ENCODE results near the gene COL18A1.
A peak's percentile ranks its signal among the peaks of the same experiment; 100 is the strongest.
"Not testable (repeated sequence)": the region's sequence is repeated elsewhere in the genome, so short reads cannot be mapped to it uniquely, and the experiment has no call there.

COL18A1 gene

GRCh38 chr21:45364468-45365185, 40.3 kb upstream of the COL18A1 start:
- TF ChIP-seq, protein P1, sequence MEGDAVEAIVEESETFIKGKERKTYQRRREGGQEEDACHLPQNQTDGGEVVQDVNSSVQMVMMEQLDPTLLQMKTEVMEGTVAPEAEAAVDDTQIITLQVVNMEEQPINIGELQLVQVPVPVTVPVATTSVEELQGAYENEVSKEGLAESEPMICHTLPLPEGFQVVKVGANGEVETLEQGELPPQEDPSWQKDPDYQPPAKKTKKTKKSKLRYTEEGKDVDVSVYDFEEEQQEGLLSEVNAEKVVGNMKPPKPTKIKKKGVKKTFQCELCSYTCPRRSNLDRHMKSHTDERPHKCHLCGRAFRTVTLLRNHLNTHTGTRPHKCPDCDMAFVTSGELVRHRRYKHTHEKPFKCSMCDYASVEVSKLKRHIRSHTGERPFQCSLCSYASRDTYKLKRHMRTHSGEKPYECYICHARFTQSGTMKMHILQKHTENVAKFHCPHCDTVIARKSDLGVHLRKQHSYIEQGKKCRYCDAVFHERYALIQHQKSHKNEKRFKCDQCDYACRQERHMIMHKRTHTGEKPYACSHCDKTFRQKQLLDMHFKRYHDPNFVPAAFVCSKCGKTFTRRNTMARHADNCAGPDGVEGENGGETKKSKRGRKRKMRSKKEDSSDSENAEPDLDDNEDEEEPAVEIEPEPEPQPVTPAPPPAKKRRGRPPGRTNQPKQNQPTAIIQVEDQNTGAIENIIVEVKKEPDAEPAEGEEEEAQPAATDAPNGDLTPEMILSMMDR (IDR thresholded peaks at IDR 0.05; ENCODE audit: low read depth, low read length), result no peak
- no peak for DNase-seq (ENCODE audit: extremely low read depth, low read depth)

DNA sequence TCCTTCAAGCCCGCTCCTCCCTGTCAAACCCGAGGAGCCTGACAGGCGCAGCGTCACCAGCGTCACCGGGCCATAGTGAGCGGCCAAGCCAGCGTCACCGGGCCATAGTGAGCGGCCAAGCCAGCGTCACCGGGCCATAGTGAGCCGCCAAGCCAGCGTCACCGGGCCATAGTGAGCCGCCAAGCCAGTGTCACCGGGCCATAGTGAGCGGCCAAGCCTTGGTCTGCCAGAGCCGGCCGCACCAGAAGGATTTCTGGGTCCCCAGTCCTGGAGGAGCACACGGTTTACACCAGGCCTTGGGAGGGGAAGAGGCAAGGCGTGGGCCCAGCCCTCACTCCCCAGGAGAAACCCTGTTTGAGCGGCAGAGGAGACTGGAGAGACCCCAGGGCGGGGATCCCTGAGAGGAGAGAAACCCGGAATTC, 39.8 kb upstream of the COL18A1 start:
- TF ChIP-seq, protein P1 (IDR thresholded peaks at IDR 0.05; ENCODE audit: low read depth, low read length), result no peak
- no peak for DNase-seq (ENCODE audit: extremely low read depth, low read depth)

GRCh38 chr21:45365608-45366241, 39.2 kb upstream of the COL18A1 start:
- TF ChIP-seq, protein P1 (IDR thresholded peaks at IDR 0.05; ENCODE audit: low read depth, low read length), result no peak
- no peak for DNase-seq (ENCODE audit: extremely low read depth, low read depth)

DNA sequence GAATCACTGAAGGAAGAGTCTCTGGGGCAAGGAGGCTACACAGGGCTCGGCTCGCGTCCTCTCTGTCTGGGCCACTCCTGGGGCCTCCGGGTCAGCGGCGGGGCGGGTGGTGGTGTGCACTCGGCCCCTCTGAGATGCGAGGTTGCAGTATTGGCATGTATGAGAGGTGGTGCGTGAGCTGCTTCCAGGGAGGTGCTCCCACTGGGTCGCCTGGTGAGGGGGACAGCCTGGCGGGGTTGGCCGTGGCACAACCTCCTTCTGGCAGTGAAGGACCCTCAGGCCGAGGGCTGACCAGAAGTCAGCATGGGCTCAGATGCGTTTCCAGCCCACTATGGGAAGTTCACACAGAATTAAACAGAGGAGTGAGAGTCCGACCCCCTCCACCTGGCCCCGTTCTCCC, 38.5 kb upstream of the COL18A1 start:
- TF ChIP-seq, protein P1 (IDR thresholded peaks at IDR 0.05; ENCODE audit: low read depth, low read length), result no peak
- DNase-seq (ENCODE audit: extremely low read depth, low read depth), result no peak

DNA sequence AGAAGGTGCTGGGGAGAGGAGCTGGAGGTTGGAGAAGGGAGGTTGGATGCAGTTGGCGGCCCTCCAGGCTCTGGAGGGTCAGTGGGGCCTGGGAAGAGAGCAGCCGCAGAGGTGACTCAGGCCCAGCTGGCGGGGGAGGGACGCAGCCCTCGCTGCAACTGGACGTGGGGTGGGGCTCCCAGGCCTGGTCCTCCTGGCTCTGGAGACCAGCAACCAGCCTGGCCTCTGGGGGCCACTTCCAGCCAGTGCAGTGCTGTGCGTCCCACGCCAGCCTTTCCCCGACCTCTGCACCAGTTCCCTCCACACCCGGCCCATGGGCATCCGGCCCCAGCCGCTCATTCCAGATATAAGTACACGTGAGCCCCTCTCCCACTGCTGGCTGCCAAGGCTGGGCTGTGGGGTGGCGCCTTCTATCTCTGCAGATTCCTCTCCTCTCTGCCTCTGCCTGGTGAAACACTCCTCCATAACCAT, 38.0 kb upstream of the COL18A1 start:
- TF ChIP-seq, protein P1 (IDR thresholded peaks at IDR 0.05; ENCODE audit: low read depth, low read length), result peak; percentile 15; the same call in 1 of the 2 replicates
- peak; percentile 85 for DNase-seq (ENCODE audit: extremely low read depth, low read depth)

GRCh38 chr21:45367402-45368351, 37.3 kb upstream of the COL18A1 start:
- TF ChIP-seq, protein P1 (IDR thresholded peaks at IDR 0.05; ENCODE audit: low read depth, low read length), result no peak
- no peak for DNase-seq (ENCODE audit: extremely low read depth, low read depth)

- not testable (repeated sequence) for DNase-seq (ENCODE audit: extremely low read depth, low read depth)
Observed at GRCh38 chr21:45369018-45369417, 35.9 kb upstream of the COL18A1 start.
